Measurements from ENCODE around the gene JUND. TPM values are rescaled to one million over a fixed set of nuclear protein-coding genes. Genes with fewer than 3 reads are reported as not detected.

The JUND gene
- polyA plus RNA-seq, 1 experiment, result 48.6 TPM

GRCh38 chr19:18279266-18279515 lies 2.2 kb downstream of the JUND start:
- H3K27me3 ChIP-seq (ENCODE audit: control insufficient read depth, insufficient read depth, low read length), result no peaks in the 10 kb centered on the region
- peaks cover 2% of the 10 kb centered on the region; the same call in 1 of the 2 replicates for H3K9me3 ChIP-seq (ENCODE audit: control insufficient read depth, insufficient read depth, low read length)
- ChIA-PET POLR2A (interaction anchor here (0.6 to 4.4 kb wide), 17 partner anchors 9 to 495 kb away, joined by 3 to 130 read pairs (median 13); partner anchors contain the start of genes GDF15, LSM4, RAB3A and SSBP4), CTCF (interaction anchor here (0.6 to 4.8 kb wide), 45 partner anchors 9 to 168 kb away, joined by 3 to 122 read pairs (median 7); partner anchors contain the start of genes LSM4 and MPV17L2)
- H3K4me3 ChIP-seq (ENCODE audit: low read depth, low read length), result peak overlapping the region; percentile 97
- peak overlapping the region; percentile 85 for H3K27ac ChIP-seq (ENCODE audit: low read depth, low read length)
- no peak for TF ChIP-seq CTCF (IDR thresholded peaks at IDR 0.05; ENCODE audit: low read depth, low read length)
- no peak for DNase-seq (ENCODE audit: low read depth, low spot score)

GRCh38 chr19:18278521-18279265 lies 2.7 kb downstream of the JUND start:
- CTCF ChIA-PET, result interaction anchor here (0.6 to 4.8 kb wide), 36 partner anchors 9 to 168 kb away, joined by 3 to 122 read pairs (median 7); partner anchors contain the start of genes LSM4 and MPV17L2
- POLR2A ChIA-PET, result interaction anchor here (0.6 to 4.4 kb wide), 11 partner anchors 10 to 136 kb away, joined by 3 to 130 read pairs (median 10); partner anchors contain the start of genes GDF15, LSM4 and MPV17L2
- Histone ChIP-seq H3K27me3 (ENCODE audit: control insufficient read depth, insufficient read depth, low read length) (no peaks in the 10 kb centered on the region), H3K27ac (ENCODE audit: low read depth, low read length) (peak overlapping the region; percentile 85), H3K9me3 (ENCODE audit: control insufficient read depth, insufficient read depth, low read length) (peaks cover 2% of the 10 kb centered on the region; the same call in 1 of the 2 replicates), H3K4me3 (ENCODE audit: low read depth, low read length) (peak overlapping the region; percentile 97)
- peak; percentile 39 for TF ChIP-seq CTCF (IDR thresholded peaks at IDR 0.05; ENCODE audit: low read depth, low read length)
- DNase-seq (ENCODE audit: low read depth, low spot score), result no peak

- Histone ChIP-seq H3K27ac (ENCODE audit: low read depth, low read length) (peak overlapping the region; percentile 59), H3K9me3 (ENCODE audit: control insufficient read depth, insufficient read depth, low read length) (no peaks in the 10 kb centered on the region), H3K4me3 (ENCODE audit: low read depth, low read length) (peak overlapping the region; percentile 1; the same call in 1 of the 2 replicates), H3K27me3 (ENCODE audit: control insufficient read depth, insufficient read depth, low read length) (no peaks in the 10 kb centered on the region)
- no peak for DNase-seq (ENCODE audit: low read depth, low spot score)
- TF ChIP-seq CTCF (IDR thresholded peaks at IDR 0.05; ENCODE audit: low read depth, low read length), result 0 out of 2 replicates have a peak, but pooled peaks have one; percentile 6
- POLR2A ChIA-PET, result interaction anchor here (1.7 kb wide), 1 partner anchor 54 kb away, joined by 12 read pairs; no protein-coding TSS in a partner anchor
- CTCF ChIA-PET, result interaction anchor here (1.4 to 2.3 kb wide), 2 partner anchors 54 kb away, joined by 6 to 11 read pairs; no protein-coding TSS in a partner anchor
These were observed 6.6 kb downstream of the JUND start for GRCh38 chr19:18274781-18275356.

- ChIA-PET CTCF (interaction anchor here (1.4 kb wide), 1 partner anchor 54 kb away, joined by 6 read pairs; no protein-coding TSS in a partner anchor), POLR2A (interaction anchor here (1.7 kb wide), 1 partner anchor 54 kb away, joined by 12 read pairs; no protein-coding TSS in a partner anchor)
- H3K9me3 ChIP-seq (ENCODE audit: control insufficient read depth, insufficient read depth, low read length), result no peaks in the 10 kb centered on the region
- no peaks in the 10 kb centered on the region for H3K27me3 ChIP-seq (ENCODE audit: control insufficient read depth, insufficient read depth, low read length)
- H3K27ac ChIP-seq (ENCODE audit: low read depth, low read length), result peak within 1 kb of the TSS; percentile 59
- no peak for TF ChIP-seq CTCF (IDR thresholded peaks at IDR 0.05; ENCODE audit: low read depth, low read length)
- no peak for DNase-seq (ENCODE audit: low read depth, low spot score)
- H3K4me3 ChIP-seq (ENCODE audit: low read depth, low read length), result peak within 1 kb of the TSS; percentile 1; the same call in 1 of the 2 replicates
These were observed 7.1 kb downstream of the JUND start, which contains the start of gene IQCN for GRCh38 chr19:18274219-18274780. IQCN (minus strand) TSS chr19:18274452; CDS start chr19:18269478, 4,974 bp downstream.

All from AG04450 (cell line).